Measurements from ENCODE around the gene CLSTN2. TPM values are rescaled to one million over a fixed set of nuclear protein-coding genes. Genes with fewer than 3 reads are reported as not detected.

The CLSTN2 gene
- total RNA-seq, 4 donors from 2014 or later = 2.7 to 5.0 (median 3.1) TPM

- TF ChIP-seq CTCF (IDR thresholded peaks at IDR 0.05) = no peak
- no peak for TF ChIP-seq POLR2A (IDR thresholded peaks at IDR 0.05)
- Histone ChIP-seq H3K4me3 (no peak overlapping the region), H3K36me3 (no peaks in the 10 kb centered on the region), H3K27me3 (no peaks in the 10 kb centered on the region), H3K4me1 (no peaks in the 10 kb centered on the region), H3K9me3 (no peaks in the 10 kb centered on the region), H3K27ac (no peak overlapping the region)
- DNase-seq = no peak
Observed at GRCh38 chr3:140089403-140090072, 154.6 kb downstream of the CLSTN2 start.

- no peak overlapping the region for H3K27ac ChIP-seq
- no peak for DNase-seq
- no peak overlapping the region for H3K4me3 ChIP-seq
- no peaks in the 10 kb centered on the region for H3K4me1 ChIP-seq
- H3K27me3 ChIP-seq = no peaks in the 10 kb centered on the region
- H3K36me3 ChIP-seq = no peaks in the 10 kb centered on the region
- no peak for TF ChIP-seq CTCF (IDR thresholded peaks at IDR 0.05)
- no peak for TF ChIP-seq POLR2A (IDR thresholded peaks at IDR 0.05)
- H3K9me3 ChIP-seq = no peaks in the 10 kb centered on the region
Observed at GRCh38 chr3:140091143-140091542, 156.2 kb downstream of the CLSTN2 start.

GRCh38 chr3:140092848-140093536 is 158.0 kb downstream of the CLSTN2 start:
- Histone ChIP-seq H3K4me1 (no peaks in the 10 kb centered on the region), H3K9me3 (no peaks in the 10 kb centered on the region), H3K4me3 (no peak overlapping the region), H3K36me3 (no peaks in the 10 kb centered on the region), H3K27me3 (no peaks in the 10 kb centered on the region), H3K27ac (no peak overlapping the region)
- no peak for TF ChIP-seq CTCF (IDR thresholded peaks at IDR 0.05)
- no peak for TF ChIP-seq POLR2A (IDR thresholded peaks at IDR 0.05)
- no peak for DNase-seq

DNA sequence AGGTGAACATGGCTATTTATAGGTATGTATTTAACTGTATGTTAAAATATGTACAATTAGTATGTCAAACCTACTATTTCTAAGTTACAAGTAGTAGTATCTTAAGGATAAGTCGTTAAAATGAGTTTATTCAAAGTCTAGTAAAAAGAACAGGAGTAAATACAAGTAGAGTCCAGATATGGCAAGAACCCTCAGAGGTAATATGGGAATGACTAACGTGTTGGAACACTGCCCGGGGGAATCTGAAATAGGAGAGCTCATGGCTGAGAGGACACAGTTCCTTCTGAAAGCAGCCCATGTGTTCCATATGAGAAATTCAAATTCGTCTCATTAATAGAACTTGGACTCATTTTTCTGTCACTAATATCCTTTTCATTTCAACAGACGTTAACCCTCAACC is 158.8 kb downstream of the CLSTN2 start:
- Histone ChIP-seq H3K27me3 (no peaks in the 10 kb centered on the region), H3K9me3 (no peaks in the 10 kb centered on the region), H3K4me1 (no peaks in the 10 kb centered on the region), H3K36me3 (no peaks in the 10 kb centered on the region), H3K4me3 (no peak overlapping the region), H3K27ac (no peak overlapping the region)
- no peak for DNase-seq
- TF ChIP-seq CTCF (IDR thresholded peaks at IDR 0.05) (no peak), POLR2A (IDR thresholded peaks at IDR 0.05) (no peak)

DNA sequence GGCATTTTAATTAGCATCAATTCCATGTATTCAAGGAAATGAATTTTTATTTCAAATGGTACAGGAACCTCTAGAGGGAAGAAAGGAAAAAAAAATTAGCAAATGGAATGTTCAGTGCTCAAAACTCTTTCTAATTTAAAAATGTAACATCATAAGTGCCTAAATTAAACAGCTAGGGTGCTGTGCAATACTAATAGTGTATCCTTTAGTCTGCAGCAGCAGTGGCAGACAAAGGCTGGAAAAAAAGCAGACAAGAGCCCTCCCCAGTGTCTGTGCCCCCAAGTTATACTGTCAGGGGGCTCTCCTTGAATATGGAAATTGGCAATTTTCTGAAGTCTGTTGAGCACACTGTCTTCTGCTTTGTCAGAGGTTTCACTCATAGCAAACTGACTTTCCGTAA is 159.5 kb downstream of the CLSTN2 start:
- DNase-seq = no peak
- Histone ChIP-seq H3K9me3 (no peaks in the 10 kb centered on the region), H3K4me1 (no peaks in the 10 kb centered on the region), H3K36me3 (no peaks in the 10 kb centered on the region), H3K4me3 (no peak overlapping the region), H3K27me3 (no peaks in the 10 kb centered on the region), H3K27ac (no peak overlapping the region)
- TF ChIP-seq CTCF (IDR thresholded peaks at IDR 0.05) (no peak), POLR2A (IDR thresholded peaks at IDR 0.05) (no peak)
